NB4 (cell line): ENCODE data around the gene TFCP2L1.

Source experiments
- CTCF ChIP-seq: IDR thresholded peaks from one replicate; pipeline ENCODE4 v1.5.1; 2012; ENCODE audit warnings: low read depth, low read length
- MAX ChIP-seq: IDR thresholded peaks from 2 replicates; pipeline ENCODE4 v1.6.1; 2011; ENCODE audit warnings: low read depth, low read length
- POLR2A ChIP-seq: IDR thresholded peaks from 2 replicates; pipeline ENCODE4 v1.6.1; 2011; ENCODE audit warnings: mild to moderate bottlenecking; ENCODE audit not compliant: insufficient read length; ENCODE audit errors: extremely low read depth

GRCh38 chr2:121319941-121320340 is 34.9 kb upstream of the TFCP2L1 start:
- TF ChIP-seq CTCF (no peak), POLR2A (no peak), MAX (no peak)
